GM19438 (cell line): ENCODE measurements around the gene ANKRD24.
"Not testable (repeated sequence)": the region's sequence is repeated elsewhere in the genome, so short reads cannot be mapped to it uniquely, and the experiment has no call there.

Source experiments
- ATAC-seq: cut with Tn5 transposase; IDR thresholded peaks from one replicate; pipeline ENCODE4 v1.9.1; 2021; ENCODE audit warnings: low read depth; ENCODE audit not compliant: unreplicated experiment

The ANKRD24 gene

GRCh38 chr19:4197625-4198466, 15.4 kb downstream of the ANKRD24 start:
- ATAC-seq, result no peak

GRCh38 chr19:4198467-4199126, 16.1 kb downstream of the ANKRD24 start:
- no peak for ATAC-seq

GRCh38 chr19:4199699-4200293, 17.3 kb downstream of the ANKRD24 start:
- no peak for ATAC-seq

GRCh38 chr19:4200940-4201542, 18.6 kb downstream of the ANKRD24 start:
- ATAC-seq, result no peak

GRCh38 chr19:4201798-4202197, 19.3 kb downstream of the ANKRD24 start:
- no peak for ATAC-seq

- no peak for ATAC-seq
Observed at GRCh38 chr19:4206818-4207484, 24.5 kb downstream of the ANKRD24 start.

- ATAC-seq, result no peak
Observed at GRCh38 chr19:4208385-4209094, 26.1 kb downstream of the ANKRD24 start.

- ATAC-seq, result no peak
Observed at GRCh38 chr19:4210166-4210731, 27.8 kb downstream of the ANKRD24 start.

- ATAC-seq, result no peak
Observed at GRCh38 chr19:4213116-4213515, 30.6 kb downstream of the ANKRD24 start.

- ATAC-seq, result no peak
Observed at GRCh38 chr19:4215807-4216206, 33.3 kb downstream of the ANKRD24 start.

GRCh38 chr19:4216846-4217245, 34.4 kb downstream of the ANKRD24 start:
- no peak for ATAC-seq

GRCh38 chr19:4217429-4218264, 35.2 kb downstream of the ANKRD24 start:
- ATAC-seq, result no peak

- not testable (repeated sequence) for ATAC-seq
Observed at GRCh38 chr19:4218523-4218922, 36.0 kb downstream of the ANKRD24 start.

- no peak for ATAC-seq
Observed at GRCh38 chr19:4220188-4220587, 37.7 kb downstream of the ANKRD24 start.

GRCh38 chr19:4224470-4224869, 42.0 kb downstream of the ANKRD24 start:
- no peak for ATAC-seq

- no peak for ATAC-seq
Observed at GRCh38 chr19:4225885-4226284, 43.4 kb downstream of the ANKRD24 start.

GRCh38 chr19:4227771-4228170, 45.3 kb downstream of the ANKRD24 start:
- ATAC-seq, result no peak

GRCh38 chr19:4228765-4229178, 46.3 kb downstream of the ANKRD24 start:
- ATAC-seq, result no peak
